ENCODE results near the gene LMF1. TPM values are rescaled to one million over a fixed set of nuclear protein-coding genes. Genes with fewer than 3 reads are reported as not detected.

Gene LMF1
- total RNA-seq, 1 experiment from 2014 or later, result 13.5 TPM

GRCh38 chr16:827513-827912 is 143.3 kb downstream of the LMF1 start:
- Histone ChIP-seq H2AFZ (ENCODE audit: low read length) (no peak overlapping the region), H3K27me3 (ENCODE audit: low read length) (no peaks in the 10 kb centered on the region), H3K36me3 (ENCODE audit: low read depth, low read length) (no peaks in the 10 kb centered on the region), H3K27ac (ENCODE audit: low read length) (no peak overlapping the region), H3K4me3 (ENCODE audit: low read length) (no peak overlapping the region), H3K79me2 (ENCODE audit: low read length) (no peaks in the 10 kb centered on the region), H3F3A (ENCODE audit: low read length, unreplicated experiment) (no peaks in the 10 kb centered on the region), H3K9ac (ENCODE audit: low read length) (no peak overlapping the region), H3K4me2 (ENCODE audit: low read length) (no peak overlapping the region), H4K20me1 (ENCODE audit: low read length) (no peaks in the 10 kb centered on the region), H3K4me1 (ENCODE audit: insufficient read depth, low read length) (no peaks in the 10 kb centered on the region), H3K9me2 (replicated peaks; ENCODE audit: low read length) (no peaks in the 10 kb centered on the region), H3K9me3 (ENCODE audit: low read length) (no peaks in the 10 kb centered on the region)
- intact Hi-C loops (cut with micrococcal nuclease), result no loop called here
- DNase-seq, result no peak
- TF ChIP-seq EZH2 (IDR thresholded peaks at IDR 0.05; ENCODE audit: low read length, unreplicated experiment) (no peak), EZH2phosphoT487 (IDR thresholded peaks at IDR 0.05; ENCODE audit: borderline replicate concordance, low read length) (no peak), CTCF (conservative IDR thresholded peaks at IDR 0.05; ENCODE audit: low read depth, low read length) (no peak)
- BruUV-seq (replicated peaks), result no TSS peak
- ChIA-PET CTCF (no interaction called here), POLR2A (ENCODE audit: unreplicated experiment) (no interaction called here)
- no peak for ATAC-seq

GRCh38 chr16:825341-826061 is 145.3 kb downstream of the LMF1 start:
- peak overlapping the region; percentile 57 for H2AFZ ChIP-seq (ENCODE audit: low read length)

More at GRCh38 chr16:825341-826061, 145.3 kb downstream of the LMF1 start:
- H3K9me2 ChIP-seq (replicated peaks; ENCODE audit: low read length), result no peaks in the 10 kb centered on the region
- BruUV-seq (replicated peaks), result no TSS peak
- no peaks in the 10 kb centered on the region for H4K20me1 ChIP-seq (ENCODE audit: low read length)
- TF ChIP-seq CTCF (conservative IDR thresholded peaks at IDR 0.05; ENCODE audit: low read depth, low read length), result no peak
- no peak for TF ChIP-seq EZH2phosphoT487 (IDR thresholded peaks at IDR 0.05; ENCODE audit: borderline replicate concordance, low read length)
- no peak for TF ChIP-seq EZH2 (IDR thresholded peaks at IDR 0.05; ENCODE audit: low read length, unreplicated experiment)
- H3K4me2 ChIP-seq (ENCODE audit: low read length), result no peak overlapping the region
- H3K79me2 ChIP-seq (ENCODE audit: low read length), result no peaks in the 10 kb centered on the region
- DNase-seq (no peak), ATAC-seq (no peak)
- H3K9ac ChIP-seq (ENCODE audit: low read length), result no peak overlapping the region
- no peaks in the 10 kb centered on the region for H3F3A ChIP-seq (ENCODE audit: low read length, unreplicated experiment)
- no peak overlapping the region for H3K4me3 ChIP-seq (ENCODE audit: low read length)
- H3K36me3 ChIP-seq (ENCODE audit: low read depth, low read length), result no peaks in the 10 kb centered on the region
- H3K27ac ChIP-seq (ENCODE audit: low read length), result no peak overlapping the region
- no peaks in the 10 kb centered on the region for H3K27me3 ChIP-seq (ENCODE audit: low read length)
- no peaks in the 10 kb centered on the region for H3K4me1 ChIP-seq (ENCODE audit: insufficient read depth, low read length)
- intact Hi-C loops (cut with micrococcal nuclease), result no loop called here
- H3K9me3 ChIP-seq (ENCODE audit: low read length), result no peaks in the 10 kb centered on the region
- POLR2A ChIA-PET (ENCODE audit: unreplicated experiment), result no interaction called here
- CTCF ChIA-PET, result no interaction called here
